Activated naive CD4-positive, alpha-beta T cell (primary cell): ENCODE measurements around the gene LEP.
"Not testable (repeated sequence)": the region's sequence is repeated elsewhere in the genome, so short reads cannot be mapped to it uniquely, and the experiment has no call there.

Experiments used
- DNase-seq, 4 experiments: peaks; one replicate each; lab custom pipeline; 2025; lab: John Stamatoyannopoulos, UW

Gene LEP

GRCh38 chr7:128210590-128211570 is 30.2 kb upstream of the LEP start:
- no peak for DNase-seq

GRCh38 chr7:128211626-128212025 is 29.5 kb upstream of the LEP start:
- no peak for DNase-seq

GRCh38 chr7:128214463-128214862 is 26.6 kb upstream of the LEP start:
- DNase-seq, result no peak

- DNase-seq, result no peak
These were observed 25.8 kb upstream of the LEP start for GRCh38 chr7:128215281-128215680.

GRCh38 chr7:128215739-128216138 is 25.3 kb upstream of the LEP start:
- DNase-seq, result no peak

- DNase-seq, result no peak
These were observed 23.9 kb upstream of the LEP start for GRCh38 chr7:128217030-128217805.

GRCh38 chr7:128217967-128218652 is 23.0 kb upstream of the LEP start:
- no peak for DNase-seq

GRCh38 chr7:128219636-128220035 is 21.4 kb upstream of the LEP start:
- DNase-seq, result no peak

- DNase-seq, result no peak
These were observed 19.1 kb upstream of the LEP start for GRCh38 chr7:128221929-128222403.

GRCh38 chr7:128226132-128226980 is 14.7 kb upstream of the LEP start:
- no peak for DNase-seq

GRCh38 chr7:128227271-128227670 is 13.8 kb upstream of the LEP start:
- no peak for DNase-seq

- DNase-seq, result no peak
These were observed 10.1 kb upstream of the LEP start for GRCh38 chr7:128231021-128231420.

GRCh38 chr7:128231677-128232076 is 9.4 kb upstream of the LEP start:
- no peak for DNase-seq

GRCh38 chr7:128233471-128233870 is 7.6 kb upstream of the LEP start:
- no peak for DNase-seq

GRCh38 chr7:128234476-128235026 is 6.5 kb upstream of the LEP start:
- DNase-seq, result no peak

- no peak for DNase-seq
These were observed 5.6 kb upstream of the LEP start for GRCh38 chr7:128235471-128235870.

- DNase-seq, result no peak
These were observed 4.0 kb upstream of the LEP start for GRCh38 chr7:128236924-128237586.

- DNase-seq, result not testable (repeated sequence)
These were observed 1.9 kb upstream of the LEP start for GRCh38 chr7:128239146-128239545.

- DNase-seq, result no peak
These were observed 1.6 kb downstream of the LEP start for GRCh38 chr7:128242661-128243060.

- DNase-seq, result no peak
These were observed 2.2 kb downstream of the LEP start for GRCh38 chr7:128243273-128243672.
